ENCODE data around the gene ADAMTS17. TPM values are rescaled to one million over a fixed set of nuclear protein-coding genes. Genes with fewer than 3 reads are reported as not detected.

ADAMTS17 gene
- total RNA-seq (2022) = 4.0 and 7.7 TPM in 2 replicates
- percentile 39 among the genes with signal in this experiment for Bru-seq, nascent RNA
- BruChase-seq, experiment 1, labeled RNA remaining after a 6-hour chase = percentile 35 among the genes with signal in this experiment
- BruChase-seq, experiment 2, labeled RNA remaining after a 2-hour chase = percentile 41 among the genes with signal in this experiment
- long read RNA-seq, partial matches to known transcripts = 2 of 4 reads
- long read RNA-seq, other reads (novel, unspliced or antisense) = 2 of 4 reads

GRCh38 chr15:100341750-100342560, at the start of gene ADAMTS17:
Gene ADAMTS17, minus strand, starts transcription at chr15:100341975. Its CDS starts 76 bp downstream, at chr15:100341899.
- Mint-ChIP-seq H3K27ac (ENCODE audit: low read depth, unreplicated experiment) (no peak within 1 kb of the TSS), H3K27me3 (ENCODE audit: insufficient read depth, unreplicated experiment) (no peaks in the 10 kb centered on the region), H3K4me1 (ENCODE audit: insufficient read depth, unreplicated experiment) (peaks cover 8% of the 10 kb centered on the region), H3K36me3 (ENCODE audit: insufficient read depth, unreplicated experiment) (no peaks in the 10 kb centered on the region), H3K9me3 (ENCODE audit: unreplicated experiment) (no peaks in the 10 kb centered on the region), H3K4me3 (ENCODE audit: unreplicated experiment) (peak within 1 kb of the TSS; percentile 59)
- intact Hi-C loops (cut with micrococcal nuclease) = no loop called here
- TF ChIP-seq CTCF (IDR thresholded peaks at IDR 0.05; ENCODE audit: unreplicated experiment) = peak; percentile 76
- BruUV-seq (replicated peaks) = no TSS peak
- ChIA-PET POLR2A (interaction anchor here (0.8 to 1.0 kb wide), 2 partner anchors 42 to 270 kb away, joined by 4 read pairs; no protein-coding TSS in a partner anchor), CTCF (interaction anchor here (0.7 to 3.2 kb wide), 12 partner anchors 9 to 268 kb away, joined by 3 to 20 read pairs (median 4); no protein-coding TSS in a partner anchor)
- DNase-seq (ENCODE audit: unreplicated experiment) = peak; percentile 88

- Mint-ChIP-seq H3K27ac (ENCODE audit: low read depth, unreplicated experiment) (no peak overlapping the region), H3K27me3 (ENCODE audit: insufficient read depth, unreplicated experiment) (peaks cover under 1% of the 10 kb centered on the region), H3K36me3 (ENCODE audit: insufficient read depth, unreplicated experiment) (no peaks in the 10 kb centered on the region), H3K4me1 (ENCODE audit: insufficient read depth, unreplicated experiment) (peaks cover 5% of the 10 kb centered on the region), H3K9me3 (ENCODE audit: unreplicated experiment) (peaks cover 8% of the 10 kb centered on the region), H3K4me3 (ENCODE audit: unreplicated experiment) (no peak overlapping the region)
- no peak for DNase-seq (ENCODE audit: unreplicated experiment)
- POLR2A ChIA-PET = no interaction called here
- intact Hi-C loops (cut with micrococcal nuclease) = no loop called here
- TF ChIP-seq CTCF (IDR thresholded peaks at IDR 0.05; ENCODE audit: unreplicated experiment) = no peak
- no TSS peak for BruUV-seq (replicated peaks)
- CTCF ChIA-PET = interaction anchor here (1.2 to 11.7 kb wide), 4 partner anchors 37 to 1113 kb away, joined by 3 to 213 read pairs (median 6); partner anchors contain the start of gene ADAMTS17
Measured at GRCh38 chr15:100385300-100386050, 43.7 kb upstream of the ADAMTS17 start.

GRCh38 chr15:100384108-100384410, 42.3 kb upstream of the ADAMTS17 start:
- no TSS peak for BruUV-seq (replicated peaks)
- Mint-ChIP-seq H3K27me3 (ENCODE audit: insufficient read depth, unreplicated experiment) (no peaks in the 10 kb centered on the region), H3K36me3 (ENCODE audit: insufficient read depth, unreplicated experiment) (no peaks in the 10 kb centered on the region), H3K4me1 (ENCODE audit: insufficient read depth, unreplicated experiment) (peaks cover 5% of the 10 kb centered on the region), H3K27ac (ENCODE audit: low read depth, unreplicated experiment) (no peak overlapping the region), H3K4me3 (ENCODE audit: unreplicated experiment) (no peak overlapping the region), H3K9me3 (ENCODE audit: unreplicated experiment) (peaks cover 8% of the 10 kb centered on the region)
- ChIA-PET CTCF (interaction anchor here (0.5 to 11.7 kb wide), 14 partner anchors 11 to 1112 kb away, joined by 3 to 213 read pairs (median 4); partner anchors contain the start of gene ADAMTS17), POLR2A (interaction anchor here (0.6 to 1.5 kb wide), 4 partner anchors 35 to 900 kb away, joined by 3 to 9 read pairs (median 4); partner anchors contain the start of gene ADAMTS17)
- TF ChIP-seq CTCF (IDR thresholded peaks at IDR 0.05; ENCODE audit: unreplicated experiment) = no peak
- no peak for DNase-seq (ENCODE audit: unreplicated experiment)
- intact Hi-C loops (cut with micrococcal nuclease) = no loop called here

Data from MCF 10A (cell line).